H1 (cell line): ENCODE results near the gene LRRFIP1. TPM values are rescaled to one million over a fixed set of nuclear protein-coding genes. Genes with fewer than 3 reads are reported as not detected.

Experiments
- CHD2 ChIP-seq: IDR thresholded peaks from 2 replicates; pipeline ENCODE4 v1.6.1; 2012; ENCODE audit warnings: low read length, improper control_type of control experiment
- polyA plus RNA-seq, 7 experiments: library from polyadenylated mRNA; depleted of rRNA in 3 of 7; stranded (reverse) in 5 of 7; unstranded in 2 of 7; fragments of >200 nt in 5 of 7; fragments of 200-250 nt in 2 of 7; gene quantifications; 1 replicate in 5 of 7; 2 replicates in 1 of 7; 4 replicates in 1 of 7; pipeline versions ENCODE4 v1.2.1 to v1.2.3, GENCODE V29; 2011 to 2013; ENCODE audit warnings: missing spikeins in 2 of 7, mixed read lengths in 2 of 7
- total RNA-seq: library from RNA; stranded (reverse); fragmentation: NEBNext Ultra II Directional; extraction: Animal tissue kit (Norgen Biotek cat#: 25700); gene quantifications from 2 replicates; pipeline ENCODE4 v1.2.1, GENCODE V29; 2021

LRRFIP1 gene
- total and polyA plus RNA-seq, 2 of the 8 experiments (the other 6 are each of a cell fraction or from before 2014, with no cell fraction given), result 12.1 to 75.8 TPM

- no peak for TF ChIP-seq CHD2
Observed at GRCh38 chr2:237745250-237745613, 117.8 kb downstream of the LRRFIP1 start (continued).
